Stimulated activated CD4-positive, alpha-beta T cell treated with anti-CD3 and anti-CD28 coated beads, Interleukin-15, amount 100 ng/mL, for 48 hours (primary cell): ENCODE measurements around the gene PUS7.
A peak's percentile ranks its signal among the peaks of the same experiment; 100 is the strongest.
"Not testable (repeated sequence)": the region's sequence is repeated elsewhere in the genome, so short reads cannot be mapped to it uniquely, and the experiment has no call there.

Experiments used
- DNase-seq, 2 donors: peaks; one replicate each; pipeline ENCODE4 v3.0.0-alpha.2; 2020; ENCODE audit warnings: low read depth in 2 of 2

PUS7 gene, protein sequence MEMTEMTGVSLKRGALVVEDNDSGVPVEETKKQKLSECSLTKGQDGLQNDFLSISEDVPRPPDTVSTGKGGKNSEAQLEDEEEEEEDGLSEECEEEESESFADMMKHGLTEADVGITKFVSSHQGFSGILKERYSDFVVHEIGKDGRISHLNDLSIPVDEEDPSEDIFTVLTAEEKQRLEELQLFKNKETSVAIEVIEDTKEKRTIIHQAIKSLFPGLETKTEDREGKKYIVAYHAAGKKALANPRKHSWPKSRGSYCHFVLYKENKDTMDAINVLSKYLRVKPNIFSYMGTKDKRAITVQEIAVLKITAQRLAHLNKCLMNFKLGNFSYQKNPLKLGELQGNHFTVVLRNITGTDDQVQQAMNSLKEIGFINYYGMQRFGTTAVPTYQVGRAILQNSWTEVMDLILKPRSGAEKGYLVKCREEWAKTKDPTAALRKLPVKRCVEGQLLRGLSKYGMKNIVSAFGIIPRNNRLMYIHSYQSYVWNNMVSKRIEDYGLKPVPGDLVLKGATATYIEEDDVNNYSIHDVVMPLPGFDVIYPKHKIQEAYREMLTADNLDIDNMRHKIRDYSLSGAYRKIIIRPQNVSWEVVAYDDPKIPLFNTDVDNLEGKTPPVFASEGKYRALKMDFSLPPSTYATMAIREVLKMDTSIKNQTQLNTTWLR

DNA sequence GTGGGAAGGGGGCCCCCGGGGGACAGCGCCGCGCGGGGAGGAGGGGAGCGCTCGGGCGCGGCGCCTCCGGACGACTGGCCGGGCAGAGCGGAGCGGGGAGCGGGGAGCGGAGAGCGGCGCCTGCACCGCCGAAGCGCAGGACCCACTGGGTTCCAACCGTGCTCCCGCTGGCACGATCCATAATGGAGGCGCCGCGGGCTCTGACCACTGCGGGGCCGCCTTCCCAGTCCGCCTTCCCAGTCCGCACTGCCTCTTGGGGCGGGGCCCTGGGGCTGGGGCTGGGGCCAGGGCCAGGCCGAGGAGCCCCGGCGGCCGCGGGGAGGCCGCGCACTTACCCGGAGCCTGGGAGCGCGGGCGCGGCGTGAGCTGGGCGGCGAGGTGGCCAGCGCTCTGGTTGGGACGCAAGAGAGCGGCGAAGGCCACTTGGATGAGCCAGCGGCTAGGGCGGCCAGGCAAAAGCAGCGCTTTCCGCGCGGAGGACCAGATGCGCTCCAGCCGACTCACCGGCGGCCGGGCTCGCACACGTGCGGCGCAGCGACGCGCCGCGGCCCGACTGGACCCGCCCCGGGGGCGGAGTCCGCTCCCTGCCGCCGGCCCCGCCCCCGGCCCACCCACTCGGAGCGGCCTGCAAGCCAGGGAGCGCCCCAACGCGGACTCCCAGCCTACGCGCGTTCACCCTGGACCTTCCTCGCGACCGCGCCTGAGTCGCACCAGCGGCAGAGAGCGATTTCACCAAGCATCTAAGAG lies at the start of gene PUS7:
Gene PUS7 (minus strand): TSS at position 555 of the 747 bp plus-strand sequence. CDS start 13,759 bp downstream, outside the sequence.
- DNase-seq, result peak; percentile 69 to 76

DNA sequence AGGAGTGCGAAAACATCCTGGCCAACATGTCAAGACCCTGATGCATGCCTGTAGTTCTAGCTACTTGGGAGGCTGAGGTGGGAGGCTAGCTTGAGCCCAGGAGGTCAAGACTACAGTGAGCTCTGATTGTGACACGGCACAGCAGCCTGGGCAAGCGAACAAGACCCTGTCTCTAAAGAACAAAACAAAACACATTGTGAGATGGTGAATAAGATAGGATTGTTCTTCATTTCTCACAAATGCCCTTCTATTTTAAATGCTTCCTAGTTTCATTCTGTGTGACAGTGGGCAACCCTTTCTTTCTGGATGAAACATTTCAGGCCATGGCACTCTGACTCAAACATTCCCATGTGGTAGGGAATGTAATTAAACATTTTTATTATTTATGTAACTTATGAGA lies 45.8 kb upstream of the PUS7 start:
- no peak for DNase-seq

DNA sequence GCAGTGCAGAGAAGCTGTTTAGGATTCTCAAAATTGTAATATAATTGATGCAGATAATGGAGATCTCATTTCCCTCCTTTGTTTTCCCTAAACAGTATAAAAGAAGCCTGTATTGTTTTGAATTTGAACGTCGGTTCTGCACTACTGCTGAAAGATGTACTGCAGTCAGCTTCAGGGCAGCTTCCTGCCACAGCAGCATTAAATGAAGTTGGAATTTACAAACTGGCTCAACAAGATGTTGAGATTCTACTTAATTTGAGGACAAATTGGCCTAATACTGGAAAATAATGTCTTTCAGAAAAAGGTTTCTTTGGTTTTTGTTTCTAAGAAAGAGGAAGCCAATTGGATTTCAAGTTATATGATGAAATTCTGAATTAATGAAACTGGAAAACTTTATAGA lies 45.0 kb upstream of the PUS7 start:
- no peak for DNase-seq

DNA sequence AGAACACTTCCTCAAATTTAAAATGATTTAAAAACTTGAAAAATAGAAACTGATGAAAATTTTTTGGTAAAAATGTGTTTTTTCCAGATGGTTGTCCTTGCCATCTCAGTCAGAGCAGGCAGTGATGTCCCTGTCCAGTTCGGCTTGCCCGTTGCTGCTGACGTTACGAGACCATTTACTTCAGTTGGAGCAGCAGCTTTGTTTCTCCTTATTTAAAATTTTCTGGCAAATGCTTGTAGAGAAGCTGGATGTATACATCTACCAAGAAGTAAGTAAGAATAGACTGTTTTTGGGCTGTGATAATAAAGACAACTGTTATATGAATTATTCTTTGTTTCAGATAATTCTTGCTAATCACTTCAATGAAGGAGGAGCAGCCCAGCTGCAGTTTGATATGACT lies 43.1 kb upstream of the PUS7 start:
- no peak for DNase-seq

- no peak for DNase-seq
Measured at GRCh38 chr7:105559926-105560325, 37.9 kb upstream of the PUS7 start.

DNA sequence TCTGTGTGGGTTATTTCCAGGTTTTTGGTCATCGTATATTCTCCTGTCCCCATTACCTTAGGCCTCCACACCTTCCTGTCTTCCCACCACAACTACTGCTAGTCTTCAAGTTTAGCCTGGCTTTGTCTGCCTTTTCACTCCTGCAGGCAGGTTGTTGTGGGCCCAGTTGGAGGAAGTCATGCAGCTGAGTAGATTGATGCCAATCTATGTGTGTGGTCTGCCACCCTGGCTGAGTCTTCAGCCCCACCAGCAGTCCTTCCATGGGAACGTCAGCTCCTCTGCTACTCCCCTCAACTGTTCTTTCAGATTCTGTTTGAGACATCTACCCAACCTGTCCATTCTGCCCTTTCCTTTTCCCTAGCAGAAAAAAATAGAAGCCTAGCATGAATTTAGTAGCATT lies 16.3 kb upstream of the PUS7 start:
- DNase-seq, result no peak

- no peak for DNase-seq
Measured at GRCh38 chr7:105532709-105533460, 10.8 kb upstream of the PUS7 start.

DNA sequence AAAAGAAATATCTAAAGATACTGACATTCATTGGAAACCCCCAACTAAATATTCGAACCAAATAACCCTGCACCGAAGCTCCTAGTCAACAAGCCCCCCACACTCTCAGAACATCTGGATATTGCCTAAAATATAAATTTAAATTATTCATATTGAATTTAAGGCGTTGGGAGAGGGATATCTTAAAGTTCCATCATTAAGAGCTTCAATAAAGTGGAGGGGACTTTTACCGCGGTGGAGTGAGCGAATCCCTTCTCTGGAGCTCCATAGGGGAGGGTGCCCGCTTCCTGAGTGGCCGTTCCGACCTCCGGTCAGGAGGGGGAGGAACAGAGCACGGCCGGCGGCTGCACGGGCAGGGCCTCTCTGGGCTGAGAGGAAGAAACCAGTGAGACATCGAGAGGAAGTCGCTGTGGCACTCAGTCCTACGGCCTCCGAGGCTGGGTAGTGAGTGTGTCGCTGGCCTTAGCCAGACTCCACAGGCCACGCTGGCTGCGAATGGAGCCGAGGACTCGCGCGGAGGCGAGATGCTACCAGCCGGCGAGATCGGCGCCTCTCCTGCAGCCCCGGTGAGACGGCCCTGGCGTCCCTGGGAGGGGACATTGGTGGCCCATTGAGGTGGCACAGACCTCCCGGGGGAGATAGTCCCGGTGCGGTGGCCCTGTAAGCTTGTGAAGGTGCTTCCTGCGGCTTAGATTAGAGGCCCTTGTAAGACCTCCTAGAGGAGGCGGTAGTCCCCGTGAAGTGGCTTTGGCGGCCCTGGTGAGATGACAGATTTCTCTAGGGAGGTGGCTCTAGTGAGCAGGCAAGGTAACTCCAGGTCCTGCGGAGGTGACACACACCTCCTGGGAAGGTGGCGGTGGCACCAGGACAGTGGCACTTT lies 10.0 kb upstream of the PUS7 start, which contains the start of gene RINT1:
Gene RINT1 (plus strand): TSS at position 410 of the 880 bp plus-strand sequence. CDS start 115 bp downstream, at position 525.
- DNase-seq, result peak; percentile 87

DNA sequence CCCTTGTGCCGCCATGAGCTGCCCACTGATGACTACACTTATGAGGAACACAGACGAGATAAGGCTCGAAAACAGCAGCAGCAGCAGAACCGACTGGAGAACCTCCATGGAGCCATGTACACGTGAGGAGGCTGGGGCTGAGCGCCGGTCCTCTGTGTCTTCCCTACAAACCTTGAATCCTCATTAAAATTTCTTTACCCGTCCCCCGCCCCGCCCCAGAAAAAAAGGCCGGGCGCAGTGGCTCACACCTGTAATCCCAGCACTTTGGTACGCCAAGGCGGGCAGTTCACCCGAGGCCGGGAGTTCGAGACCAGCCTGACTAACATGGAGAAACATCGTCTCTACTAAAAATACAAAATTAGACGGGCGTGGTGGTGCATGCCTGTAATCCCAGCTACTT lies 8.5 kb upstream of the PUS7 start:
- no peak for DNase-seq

- DNase-seq, result no peak
Measured at GRCh38 chr7:105530126-105530525, 8.1 kb upstream of the PUS7 start.

DNA sequence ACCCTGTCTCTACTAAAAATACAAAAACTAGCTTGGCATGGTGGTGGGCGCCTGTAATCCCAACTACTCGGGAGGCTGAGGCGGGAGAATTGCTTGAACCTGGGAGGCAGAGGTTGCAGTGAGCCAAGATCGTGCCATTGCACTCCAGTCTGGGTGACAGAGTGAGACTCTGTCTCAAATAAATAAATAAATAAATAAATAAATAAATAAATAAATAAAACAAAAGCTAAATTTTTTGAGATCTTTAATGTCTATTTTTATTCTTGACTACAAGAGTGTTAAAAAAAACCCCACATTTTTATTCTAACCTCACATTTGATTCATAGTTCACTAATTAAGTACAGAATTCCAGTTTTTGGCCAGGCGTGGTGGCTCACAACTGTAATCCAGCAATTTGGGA lies 5.7 kb upstream of the PUS7 start:
- DNase-seq, result not testable (repeated sequence)

GRCh38 chr7:105524840-105525239 lies 2.8 kb upstream of the PUS7 start:
- DNase-seq, result no peak

DNA sequence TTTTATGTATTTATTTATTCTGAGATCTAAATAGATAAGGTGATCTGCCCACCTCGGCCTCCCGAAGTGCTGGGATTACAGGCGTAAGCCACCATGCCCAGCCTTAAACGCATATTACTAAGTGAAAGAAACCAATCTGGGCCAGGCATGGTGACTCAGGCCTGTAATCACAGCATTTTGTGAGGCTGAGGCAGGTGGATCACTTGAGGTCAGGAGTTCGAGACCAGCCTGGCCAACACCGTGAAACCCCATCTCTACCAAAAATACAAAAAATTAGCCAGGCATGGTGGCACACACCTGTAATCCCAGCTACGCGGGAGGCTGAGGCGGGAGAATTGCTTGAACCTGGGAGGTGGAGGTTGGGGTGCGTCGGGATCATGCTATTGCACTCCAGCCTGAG lies 2.4 kb upstream of the PUS7 start:
- not testable (repeated sequence) for DNase-seq

- DNase-seq, result peak in 1 of 2 donors; percentile 35
Measured at GRCh38 chr7:105521027-105521716, 899 bp downstream of the PUS7 start.

- not testable (repeated sequence) for DNase-seq
Measured at GRCh38 chr7:105520620-105521019, 1.5 kb downstream of the PUS7 start.

GRCh38 chr7:105519353-105519752 lies 2.7 kb downstream of the PUS7 start:
- no peak for DNase-seq

- DNase-seq, result not testable (repeated sequence)
Measured at GRCh38 chr7:105515610-105516009, 6.5 kb downstream of the PUS7 start.

GRCh38 chr7:105512926-105513526 lies 9.0 kb downstream of the PUS7 start:
- DNase-seq, result no peak

- no peak for DNase-seq
Measured at GRCh38 chr7:105512415-105512814, 9.7 kb downstream of the PUS7 start.

- DNase-seq, result no peak
Measured at GRCh38 chr7:105502173-105502572, 19.9 kb downstream of the PUS7 start.
